ENCODE measurements around the gene DMP1. TPM values are rescaled to one million over a fixed set of nuclear protein-coding genes. Genes with fewer than 3 reads are reported as not detected.

Gene DMP1
- polyA plus RNA-seq, 1 experiment = not detected

DNA sequence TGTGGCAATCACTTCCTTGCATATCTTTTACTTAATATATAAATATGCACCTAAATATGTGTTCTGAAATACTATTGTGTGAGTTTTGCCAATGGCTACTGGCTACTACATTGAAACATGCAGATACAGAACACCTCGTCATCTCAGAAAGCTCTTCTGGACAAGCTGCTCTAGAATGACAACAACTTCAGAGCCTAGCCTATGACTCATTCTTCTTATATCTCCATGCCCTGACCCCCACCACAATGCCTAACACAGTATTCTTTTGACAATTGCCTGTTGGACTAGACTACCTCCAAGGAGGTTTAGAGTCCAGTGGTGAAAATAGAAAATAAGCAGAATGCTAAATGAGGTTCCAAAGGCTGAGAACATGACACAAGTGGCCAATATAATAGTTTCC is 17.6 kb upstream of the DMP1 start:
- H3K4me3 ChIP-seq (ENCODE audit: low read depth, low read length) = no peak overlapping the region
- TF ChIP-seq, protein P1, sequence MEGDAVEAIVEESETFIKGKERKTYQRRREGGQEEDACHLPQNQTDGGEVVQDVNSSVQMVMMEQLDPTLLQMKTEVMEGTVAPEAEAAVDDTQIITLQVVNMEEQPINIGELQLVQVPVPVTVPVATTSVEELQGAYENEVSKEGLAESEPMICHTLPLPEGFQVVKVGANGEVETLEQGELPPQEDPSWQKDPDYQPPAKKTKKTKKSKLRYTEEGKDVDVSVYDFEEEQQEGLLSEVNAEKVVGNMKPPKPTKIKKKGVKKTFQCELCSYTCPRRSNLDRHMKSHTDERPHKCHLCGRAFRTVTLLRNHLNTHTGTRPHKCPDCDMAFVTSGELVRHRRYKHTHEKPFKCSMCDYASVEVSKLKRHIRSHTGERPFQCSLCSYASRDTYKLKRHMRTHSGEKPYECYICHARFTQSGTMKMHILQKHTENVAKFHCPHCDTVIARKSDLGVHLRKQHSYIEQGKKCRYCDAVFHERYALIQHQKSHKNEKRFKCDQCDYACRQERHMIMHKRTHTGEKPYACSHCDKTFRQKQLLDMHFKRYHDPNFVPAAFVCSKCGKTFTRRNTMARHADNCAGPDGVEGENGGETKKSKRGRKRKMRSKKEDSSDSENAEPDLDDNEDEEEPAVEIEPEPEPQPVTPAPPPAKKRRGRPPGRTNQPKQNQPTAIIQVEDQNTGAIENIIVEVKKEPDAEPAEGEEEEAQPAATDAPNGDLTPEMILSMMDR (IDR thresholded peaks at IDR 0.05; ENCODE audit: insufficient read depth, low read depth, low read length) = no peak
- H3K27me3 ChIP-seq (ENCODE audit: control insufficient read depth, insufficient read depth, low read length) = no peaks in the 10 kb centered on the region
- ChIA-PET POLR2A (no interaction called here), CTCF (no interaction called here)
- no peaks in the 10 kb centered on the region for H3K36me3 ChIP-seq (ENCODE audit: control insufficient read depth, insufficient read depth, low read length)
- no peak for DNase-seq (ENCODE audit: low read depth)

DNA sequence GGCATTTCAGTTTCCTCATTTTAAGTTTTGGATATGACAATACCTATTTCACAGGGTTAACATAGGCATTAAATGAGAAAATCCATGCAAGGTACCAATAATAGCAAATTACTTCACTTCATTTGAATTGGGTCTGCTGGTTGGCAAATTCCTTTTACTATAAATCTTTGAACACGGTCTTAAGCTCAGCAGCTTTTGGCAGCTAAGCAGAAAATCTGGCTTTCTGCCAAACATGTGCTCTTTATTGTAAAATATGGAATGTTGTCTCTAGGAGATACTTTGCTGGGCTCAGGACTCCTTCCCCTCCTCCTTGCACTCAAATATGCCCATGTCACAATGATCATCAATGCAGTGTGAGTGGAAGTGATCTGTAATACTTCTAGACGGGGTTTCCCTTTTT is 16.8 kb upstream of the DMP1 start:
- Histone ChIP-seq H3K4me3 (ENCODE audit: low read depth, low read length) (no peak overlapping the region), H3K27me3 (ENCODE audit: control insufficient read depth, insufficient read depth, low read length) (no peaks in the 10 kb centered on the region), H3K36me3 (ENCODE audit: control insufficient read depth, insufficient read depth, low read length) (no peaks in the 10 kb centered on the region)
- POLR2A ChIA-PET = no interaction called here
- DNase-seq (ENCODE audit: low read depth) = no peak
- TF ChIP-seq, protein P1 (IDR thresholded peaks at IDR 0.05; ENCODE audit: insufficient read depth, low read depth, low read length) = no peak
- CTCF ChIA-PET = no interaction called here

DNA sequence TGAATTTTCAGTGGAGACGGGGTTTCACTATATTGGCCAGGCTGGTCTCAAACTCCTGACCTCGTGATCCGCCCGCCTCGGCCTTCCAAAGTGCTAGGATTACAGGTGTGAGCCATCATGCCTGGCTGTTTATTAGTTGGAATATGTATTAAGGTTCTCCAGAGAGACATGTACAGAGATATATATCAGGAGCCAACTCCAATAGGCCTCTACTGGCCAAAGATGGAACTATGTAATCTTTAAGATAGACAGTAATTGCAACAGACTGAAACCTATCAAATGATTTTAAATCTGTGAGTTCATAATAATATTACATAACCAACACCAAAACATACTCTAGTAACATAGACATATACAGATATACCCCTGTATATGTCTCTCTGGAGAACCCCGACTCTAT is 5.8 kb upstream of the DMP1 start:
- no peaks in the 10 kb centered on the region for H3K36me3 ChIP-seq (ENCODE audit: control insufficient read depth, insufficient read depth, low read length)
- H3K27me3 ChIP-seq (ENCODE audit: control insufficient read depth, insufficient read depth, low read length) = no peaks in the 10 kb centered on the region
- no peak overlapping the region for H3K4me3 ChIP-seq (ENCODE audit: low read depth, low read length)
- TF ChIP-seq, protein P1 (IDR thresholded peaks at IDR 0.05; ENCODE audit: insufficient read depth, low read depth, low read length) = no peak
- POLR2A ChIA-PET = no interaction called here
- CTCF ChIA-PET = no interaction called here
- no peak for DNase-seq (ENCODE audit: low read depth)

DNA sequence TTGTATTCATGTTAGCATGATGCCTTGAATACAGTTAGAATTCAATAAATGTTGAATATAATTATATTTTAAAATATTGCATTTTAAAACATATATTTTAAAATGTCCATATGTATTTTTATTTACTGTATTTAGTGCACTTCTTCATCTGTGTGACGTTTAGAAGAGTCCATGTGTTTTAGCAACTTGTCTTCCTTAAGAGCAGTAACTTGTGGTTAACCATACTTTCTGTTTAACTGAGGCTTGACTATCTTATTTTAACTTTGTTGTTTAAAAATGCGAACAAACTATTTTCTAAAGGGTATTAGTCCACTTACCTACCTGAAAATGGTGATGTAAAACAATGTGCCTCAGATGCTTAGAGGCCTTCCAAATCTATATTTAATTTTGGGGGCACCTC is 858 bp downstream of the DMP1 start:
- POLR2A ChIA-PET = no interaction called here
- no peak for DNase-seq (ENCODE audit: low read depth)
- TF ChIP-seq, protein P1 (IDR thresholded peaks at IDR 0.05; ENCODE audit: insufficient read depth, low read depth, low read length) = no peak
- CTCF ChIA-PET = interaction anchor here (1.0 kb wide), 1 partner anchor 107 kb away, joined by 3 read pairs; no protein-coding TSS in a partner anchor
- H3K36me3 ChIP-seq (ENCODE audit: control insufficient read depth, insufficient read depth, low read length) = no peaks in the 10 kb centered on the region
- H3K27me3 ChIP-seq (ENCODE audit: control insufficient read depth, insufficient read depth, low read length) = no peaks in the 10 kb centered on the region
- no peak overlapping the region for H3K4me3 ChIP-seq (ENCODE audit: low read depth, low read length)

DNA sequence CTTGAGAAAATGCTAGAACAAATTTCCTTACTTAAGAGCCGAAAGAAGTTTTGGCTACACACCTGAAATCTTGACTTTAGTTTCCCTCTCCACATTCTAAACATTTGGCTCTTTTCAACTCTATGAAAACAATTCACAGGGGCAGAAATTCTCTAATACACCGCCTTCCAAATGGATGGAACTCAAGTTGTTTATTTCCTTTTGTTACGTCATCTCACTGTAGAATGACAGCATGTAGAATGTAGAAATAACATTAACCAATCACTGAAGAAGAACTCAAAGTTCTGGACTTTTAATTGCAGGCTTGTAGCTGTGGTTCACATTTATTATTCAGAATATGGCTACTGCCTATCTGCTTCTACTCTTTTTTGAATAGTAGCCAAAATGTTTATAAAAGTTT is 1.9 kb downstream of the DMP1 start:
- H3K36me3 ChIP-seq (ENCODE audit: control insufficient read depth, insufficient read depth, low read length) = no peaks in the 10 kb centered on the region
- no peak for DNase-seq (ENCODE audit: low read depth)
- TF ChIP-seq, protein P1 (IDR thresholded peaks at IDR 0.05; ENCODE audit: insufficient read depth, low read depth, low read length) = no peak
- H3K4me3 ChIP-seq (ENCODE audit: low read depth, low read length) = no peak overlapping the region
- POLR2A ChIA-PET = no interaction called here
- CTCF ChIA-PET = interaction anchor here (0.9 kb wide), 1 partner anchor 28 kb away, joined by 3 read pairs; no protein-coding TSS in a partner anchor
- no peaks in the 10 kb centered on the region for H3K27me3 ChIP-seq (ENCODE audit: control insufficient read depth, insufficient read depth, low read length)

Data from BJ (cell line).